ENCODE results near the gene COLEC12. TPM values are rescaled to one million over a fixed set of nuclear protein-coding genes. Genes with fewer than 3 reads are reported as not detected.
A peak's percentile ranks its signal among the peaks of the same experiment; 100 is the strongest.

COLEC12 gene
- total and polyA plus RNA-seq, 9 donors: 0.78 to 20.7 (median 5.9) TPM

DNA sequence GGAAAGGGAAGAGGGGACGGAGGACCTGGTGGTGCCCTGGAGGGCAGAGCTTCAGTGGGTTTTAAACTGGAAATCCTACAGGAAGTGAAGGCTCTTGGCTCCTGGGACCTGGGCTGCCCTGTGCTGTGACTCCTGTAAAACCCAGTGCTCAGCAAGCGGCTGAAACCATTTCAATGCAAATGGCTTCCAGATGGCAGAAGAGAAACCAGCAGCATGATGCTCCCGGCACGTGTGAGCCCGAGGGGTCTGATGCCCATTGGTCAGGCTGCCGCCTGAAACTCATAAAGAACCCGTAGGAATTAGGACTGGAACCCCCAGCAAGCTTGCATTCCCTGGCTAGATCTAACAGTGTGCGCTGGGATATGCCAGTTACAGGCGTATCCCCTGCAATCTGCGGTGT is 123.4 kb downstream of the COLEC12 start:
- no peak for TF ChIP-seq POLR2A (IDR thresholded peaks at IDR 0.05)
- TF ChIP-seq EP300 (IDR thresholded peaks at IDR 0.05): no peak
- Histone ChIP-seq H3K4me3 (no peak overlapping the region), H3K36me3 (no peaks in the 10 kb centered on the region), H3K4me1 (ENCODE audit: insufficient read depth) (no peaks in the 10 kb centered on the region), H3K27ac (no peak overlapping the region), H3K9me3 (no peaks in the 10 kb centered on the region), H3K27me3 (no peaks in the 10 kb centered on the region)
- intact Hi-C loops (cut with DNase I): no loop called here
- no peak for DNase-seq
- WGBS, 3 donors: 86 to 96% (median 91%) methylated on average over 10 of the region's 10 CpGs

DNA sequence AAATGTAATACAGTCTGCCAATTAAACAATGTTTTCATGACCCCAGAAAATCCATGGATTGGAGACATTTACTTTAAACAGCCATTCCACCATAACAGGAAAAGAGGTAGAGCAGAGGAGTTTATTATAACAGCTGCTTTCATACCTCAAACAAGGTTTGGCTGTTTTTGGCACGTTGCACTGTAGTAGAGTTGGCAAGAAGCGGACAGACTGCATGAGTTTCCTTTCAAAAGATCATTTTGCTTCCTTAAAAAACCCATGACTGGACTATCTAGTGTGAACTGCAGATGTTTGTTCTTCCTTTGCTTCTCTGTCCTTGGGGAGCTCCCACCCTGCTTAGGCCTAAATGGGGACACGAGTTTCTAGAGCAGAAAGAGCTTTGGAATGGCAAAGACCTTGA is 124.2 kb downstream of the COLEC12 start:
- Histone ChIP-seq H3K4me1 (ENCODE audit: insufficient read depth) (no peaks in the 10 kb centered on the region), H3K9me3 (no peaks in the 10 kb centered on the region), H3K36me3 (no peaks in the 10 kb centered on the region), H3K27me3 (no peaks in the 10 kb centered on the region), H3K4me3 (no peak overlapping the region), H3K27ac (no peak overlapping the region)
- no peak for TF ChIP-seq EP300 (IDR thresholded peaks at IDR 0.05)
- TF ChIP-seq POLR2A (IDR thresholded peaks at IDR 0.05): no peak
- TF ChIP-seq, protein P1, sequence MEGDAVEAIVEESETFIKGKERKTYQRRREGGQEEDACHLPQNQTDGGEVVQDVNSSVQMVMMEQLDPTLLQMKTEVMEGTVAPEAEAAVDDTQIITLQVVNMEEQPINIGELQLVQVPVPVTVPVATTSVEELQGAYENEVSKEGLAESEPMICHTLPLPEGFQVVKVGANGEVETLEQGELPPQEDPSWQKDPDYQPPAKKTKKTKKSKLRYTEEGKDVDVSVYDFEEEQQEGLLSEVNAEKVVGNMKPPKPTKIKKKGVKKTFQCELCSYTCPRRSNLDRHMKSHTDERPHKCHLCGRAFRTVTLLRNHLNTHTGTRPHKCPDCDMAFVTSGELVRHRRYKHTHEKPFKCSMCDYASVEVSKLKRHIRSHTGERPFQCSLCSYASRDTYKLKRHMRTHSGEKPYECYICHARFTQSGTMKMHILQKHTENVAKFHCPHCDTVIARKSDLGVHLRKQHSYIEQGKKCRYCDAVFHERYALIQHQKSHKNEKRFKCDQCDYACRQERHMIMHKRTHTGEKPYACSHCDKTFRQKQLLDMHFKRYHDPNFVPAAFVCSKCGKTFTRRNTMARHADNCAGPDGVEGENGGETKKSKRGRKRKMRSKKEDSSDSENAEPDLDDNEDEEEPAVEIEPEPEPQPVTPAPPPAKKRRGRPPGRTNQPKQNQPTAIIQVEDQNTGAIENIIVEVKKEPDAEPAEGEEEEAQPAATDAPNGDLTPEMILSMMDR (IDR thresholded peaks at IDR 0.05): no peak
- 4 to 9% (median 7%) methylated on average over 3 of the region's 3 CpGs for WGBS, 3 donors
- DNase-seq: peak in 1 of 5 donors; percentile 16
- intact Hi-C loops (cut with DNase I): no loop called here

DNA sequence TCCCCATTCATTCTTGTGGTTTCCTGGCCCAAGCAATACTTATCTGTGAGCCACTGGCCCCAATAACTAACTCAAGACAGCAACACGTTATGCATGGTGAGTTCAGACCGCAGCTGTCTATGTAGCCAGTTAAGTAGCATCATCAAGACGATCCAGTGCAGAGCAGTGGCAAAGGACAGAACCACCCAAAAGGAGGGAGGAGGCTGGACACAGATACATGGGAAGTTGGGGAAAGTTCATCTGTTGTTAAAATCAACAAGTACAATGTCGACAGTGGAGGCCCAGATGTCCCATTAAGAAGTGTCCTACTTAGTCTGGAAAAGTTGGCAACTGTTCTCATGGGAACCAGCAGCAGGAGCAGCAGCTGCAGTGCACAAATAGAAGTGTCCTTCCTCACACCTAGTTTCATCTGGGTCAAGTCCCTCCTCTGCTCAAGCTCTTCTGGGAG is 125.8 kb downstream of the COLEC12 start:
- no peaks in the 10 kb centered on the region for H3K9me3 ChIP-seq
- H3K27me3 ChIP-seq: no peaks in the 10 kb centered on the region
- TF ChIP-seq POLR2A (IDR thresholded peaks at IDR 0.05) (no peak), EP300 (IDR thresholded peaks at IDR 0.05) (no peak)
- TF ChIP-seq, protein P1 (IDR thresholded peaks at IDR 0.05): no peak
- WGBS, 3 donors: 34 to 48% (median 47%) methylated on average over 4 of the region's 4 CpGs
- H3K4me3 ChIP-seq: no peak overlapping the region
- no peaks in the 10 kb centered on the region for H3K36me3 ChIP-seq
- intact Hi-C loops (cut with DNase I): no loop called here
- H3K4me1 ChIP-seq (ENCODE audit: insufficient read depth): no peaks in the 10 kb centered on the region
- DNase-seq: no peak
- no peak overlapping the region for H3K27ac ChIP-seq

DNA sequence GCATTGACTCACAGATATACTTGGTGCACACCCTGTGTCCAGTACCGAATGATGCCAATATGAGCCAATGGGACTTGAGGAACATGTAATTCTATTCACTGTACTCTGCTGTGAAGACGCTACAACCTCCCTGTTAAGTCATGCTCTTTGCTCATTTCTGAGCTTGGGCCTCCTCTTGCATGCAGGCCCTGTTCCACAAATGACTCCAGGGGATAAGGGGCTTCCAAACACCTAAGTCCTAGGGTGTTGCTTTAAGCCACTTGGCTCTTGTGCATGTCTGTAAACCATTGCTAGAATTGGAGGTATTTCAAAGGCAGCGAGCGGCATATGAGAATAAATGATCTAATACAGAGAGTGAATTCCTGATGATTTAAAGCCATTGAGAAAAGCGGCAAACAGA is 126.7 kb downstream of the COLEC12 start:
- no peak for DNase-seq
- TF ChIP-seq, protein P1 (IDR thresholded peaks at IDR 0.05): no peak
- TF ChIP-seq EP300 (IDR thresholded peaks at IDR 0.05) (no peak), POLR2A (IDR thresholded peaks at IDR 0.05) (no peak)
- 94 to 98% (median 96%) methylated on average over 5 of the region's 5 CpGs for WGBS, 3 donors
- H3K4me1 ChIP-seq (ENCODE audit: insufficient read depth): no peaks in the 10 kb centered on the region
- no peak overlapping the region for H3K27ac ChIP-seq
- no peak overlapping the region for H3K4me3 ChIP-seq
- no peaks in the 10 kb centered on the region for H3K27me3 ChIP-seq
- H3K36me3 ChIP-seq: no peaks in the 10 kb centered on the region
- intact Hi-C loops (cut with DNase I): no loop called here
- no peaks in the 10 kb centered on the region for H3K9me3 ChIP-seq

DNA sequence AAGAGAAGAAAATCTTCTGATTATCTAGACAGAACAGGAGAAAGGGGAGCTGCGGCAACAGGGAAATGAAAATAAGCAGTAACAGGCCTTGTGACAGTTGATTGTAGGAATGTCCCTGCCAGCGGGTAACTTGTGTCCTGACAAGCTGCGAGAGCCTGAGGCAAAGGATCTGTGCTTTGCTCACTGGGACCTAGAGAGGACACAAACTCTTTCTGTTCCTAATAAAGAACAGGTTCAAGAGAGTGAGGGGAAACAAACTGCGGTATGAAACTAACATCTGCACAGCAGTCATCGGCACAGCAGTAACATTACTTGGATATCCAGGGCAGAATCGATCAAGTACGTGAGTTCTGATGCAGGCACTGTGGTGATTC is 128.9 kb downstream of the COLEC12 start:
- no peak for DNase-seq

More for the DNA sequence above, 128.9 kb downstream of the COLEC12 start:
- Histone ChIP-seq H3K36me3 (no peaks in the 10 kb centered on the region), H3K27ac (no peak overlapping the region), H3K9me3 (no peaks in the 10 kb centered on the region), H3K27me3 (no peaks in the 10 kb centered on the region), H3K4me3 (no peak overlapping the region), H3K4me1 (ENCODE audit: insufficient read depth) (no peaks in the 10 kb centered on the region)
- TF ChIP-seq, protein P1 (IDR thresholded peaks at IDR 0.05): no peak
- TF ChIP-seq EP300 (IDR thresholded peaks at IDR 0.05) (no peak), POLR2A (IDR thresholded peaks at IDR 0.05) (no peak)
- intact Hi-C loops (cut with DNase I): no loop called here
- 80 to 86% (median 86%) methylated on average over 7 of the region's 7 CpGs for WGBS, 3 donors
